Naive thymus-derived CD4-positive, alpha-beta T cell (primary cell): ENCODE measurements around the gene MCM5. TPM values are rescaled to one million over a fixed set of nuclear protein-coding genes. Genes with fewer than 3 reads are reported as not detected.
"Not testable (repeated sequence)": the region's sequence is repeated elsewhere in the genome, so short reads cannot be mapped to it uniquely, and the experiment has no call there.

Source experiments
- ATAC-seq: fragments of 150-1000 bp; cut with Tn5 transposase; 2 replicates; pipeline ENCODE4 v1.10.0; 2021; ENCODE audit warnings: mild to moderate bottlenecking, moderate library complexity
- CTCF ChIA-PET: fragments of 350-600 bp; sonication (Branson Sonifier 250); formaldehyde crosslinking; loops from one replicate; lab custom pipeline; 2021; ENCODE audit warnings: antibody characterized with exemption; lab: Charles Lee
- POLR2A ChIA-PET: fragments of 350-600 bp; sonication (Branson Sonifier 250); formaldehyde crosslinking; loops from one replicate; lab custom pipeline; 2021; ENCODE audit warnings: antibody characterized with exemption, inconsistent platforms; lab: Charles Lee
- DNase-seq, 9 donors: peaks; one replicate each; pipeline versions ENCODE4 v3.0.0 to v3.0.0-alpha.2; 2020 to 2022; ENCODE audit warnings: mixed read lengths in 1 of 9
- H3K27ac ChIP-seq: one replicate; pipeline ENCODE4 v1.7.0; 2013; ENCODE audit warnings: mild to moderate bottlenecking, low read depth, low read length, moderate library complexity
- H3K27me3 ChIP-seq, 2 donors: one replicate each; pipeline ENCODE4 v1.7.0; 2013; ENCODE audit warnings: low read length in 2 of 2, mild to moderate bottlenecking in 2 of 2, moderate library complexity in 2 of 2; ENCODE audit not compliant: control insufficient read depth in 2 of 2, insufficient read depth in 2 of 2
- H3K36me3 ChIP-seq, 3 experiments: 1 replicate in 2 of 3; 2 replicates in 1 of 3; pipeline ENCODE4 v1.7.0; 2013; ENCODE audit warnings: low read length in 3 of 3, mild to moderate bottlenecking in 3 of 3, moderate library complexity in 1 of 3; ENCODE audit not compliant: insufficient read depth in 3 of 3, control insufficient read depth in 2 of 3
- H3K4me1 ChIP-seq, 2 donors: one replicate each; pipeline ENCODE4 v1.7.0; 2013; ENCODE audit warnings: low read length in 2 of 2, mild to moderate bottlenecking in 2 of 2, moderate library complexity in 1 of 2; ENCODE audit not compliant: control insufficient read depth in 2 of 2, insufficient read depth in 2 of 2
- H3K4me3 ChIP-seq: 2 replicates; pipeline ENCODE4 v1.7.0; 2013; ENCODE audit warnings: mild to moderate bottlenecking, low read length
- H3K9me3 ChIP-seq, 3 experiments: 1 replicate in 2 of 3; 2 replicates in 1 of 3; pipeline ENCODE4 v1.7.0; 2013; ENCODE audit warnings: low read length in 3 of 3; ENCODE audit not compliant: control insufficient read depth in 2 of 3
- H3K27ac Mint-ChIP-seq, 9 donors: one replicate each; pipeline ENCODE4 v1.8.0; 2020 to 2022; ENCODE audit warnings: mixed read lengths in 9 of 9, mild to moderate bottlenecking in 8 of 9, moderate library complexity in 5 of 9, inconsistent platforms in 2 of 9
- H3K27me3 Mint-ChIP-seq, 5 donors: one replicate each; pipeline ENCODE4 v1.8.0; 2021 to 2022; ENCODE audit warnings: mixed read lengths in 5 of 5, mild to moderate bottlenecking in 1 of 5
- H3K36me3 Mint-ChIP-seq, 5 donors: one replicate each; pipeline ENCODE4 v1.8.0; 2020 to 2022; ENCODE audit warnings: mixed read lengths in 5 of 5, mild to moderate bottlenecking in 3 of 5, inconsistent platforms in 1 of 5
- H3K4me1 Mint-ChIP-seq, 7 donors: one replicate each; pipeline ENCODE4 v1.8.0; 2020 to 2022; ENCODE audit warnings: mixed read lengths in 7 of 7, mild to moderate bottlenecking in 3 of 7, inconsistent platforms in 1 of 7
- H3K4me3 Mint-ChIP-seq, 10 donors: one replicate each; pipeline ENCODE4 v1.8.0; 2020 to 2022; ENCODE audit warnings: mild to moderate bottlenecking in 10 of 10, mixed read lengths in 10 of 10, moderate library complexity in 6 of 10, inconsistent platforms in 2 of 10
- H3K9me3 Mint-ChIP-seq, 11 donors: one replicate each; pipeline ENCODE4 v1.8.0; 2020 to 2022; ENCODE audit warnings: mixed read lengths in 11 of 11, mild to moderate bottlenecking in 4 of 11, inconsistent platforms in 1 of 11, moderate library complexity in 1 of 11
- intact Hi-C, 2 donors: fragments of 100-400 bp; cut with micrococcal nuclease; formaldehyde crosslinking; loops; one replicate each; pipeline ENCODE4 v1.15.1; 2023
- polyA plus RNA-seq, 2 donors: library from polyadenylated mRNA; unstranded; fragments of 300-500 nt; fragmentation: Illumina TruSeq; gene quantifications; one replicate each; pipeline ENCODE4 v1.2.3, GENCODE V29; 2021
- total RNA-seq, 6 experiments: library from RNA in 5 of 6; stranded (reverse) in 5 of 6; gene quantifications; 1 replicate in 5 of 6; 2 replicates in 1 of 6; pipeline ENCODE4 v1.2.3 and lab custom pipeline; 2021 to 2026

MCM5 gene
- total and polyA plus RNA-seq, 7 experiments from 2014 or later, result 19.7 to 208 (median 37.3) TPM

DNA sequence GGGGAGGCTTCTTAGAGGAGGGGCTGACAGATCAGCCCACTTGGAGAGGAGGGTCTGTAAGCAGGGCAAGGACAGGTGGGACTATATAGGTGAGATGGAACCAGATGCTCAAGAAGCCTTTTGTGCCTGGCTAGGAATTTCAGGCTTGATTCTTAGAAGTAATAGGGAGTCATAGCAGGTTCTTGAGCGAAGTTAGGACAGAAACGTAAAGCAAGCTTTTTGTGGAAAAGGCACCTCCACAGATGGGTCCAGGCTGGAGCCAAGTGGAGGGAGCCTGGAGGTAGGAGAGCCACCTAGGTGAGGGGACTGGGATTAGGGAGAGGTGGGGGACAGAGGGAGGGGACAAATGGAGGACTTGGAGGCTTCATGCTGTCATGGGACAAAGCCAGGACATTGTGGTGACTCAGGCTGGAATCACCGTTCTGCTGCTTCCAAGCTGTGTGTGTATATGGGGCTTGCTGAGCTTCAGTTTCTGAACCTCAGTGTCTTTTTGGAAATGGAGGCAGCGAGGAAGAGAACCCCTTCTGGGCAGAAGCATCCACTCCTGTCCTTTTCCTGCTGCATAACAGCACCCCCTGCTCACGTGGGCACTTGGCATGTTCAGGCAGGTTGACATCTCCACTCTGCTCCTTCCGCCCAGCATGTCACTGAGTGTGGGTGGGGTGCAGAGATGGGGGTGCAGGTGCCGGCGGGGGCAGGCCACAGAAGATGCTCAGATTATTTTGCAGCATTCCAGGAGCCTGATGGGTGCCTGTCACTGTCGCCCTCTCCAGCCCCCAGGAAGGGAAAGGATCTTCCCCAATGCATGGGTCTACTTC, 58.0 kb downstream of the MCM5 start:
- Histone ChIP-seq H3K27ac (no peak overlapping the region), H3K4me1 (no peaks in the 10 kb centered on the region), H3K9me3 (no peaks in the 10 kb centered on the region), H3K36me3 (no peaks in the 10 kb centered on the region), H3K27me3 (no peaks in the 10 kb centered on the region), H3K4me3 (no peak overlapping the region)
- Mint-ChIP-seq H3K36me3 (peaks cover 0 to 2% (median 0%) of the 10 kb centered on the region in 5 donors), H3K27ac (peak overlapping the region in 2 of 9 donors; percentile 19 to 33), H3K4me1 (peaks cover 0 to 1% (median 0%) of the 10 kb centered on the region in 7 donors), H3K4me3 (no peak overlapping the region), H3K27me3 (no peaks in the 10 kb centered on the region), H3K9me3 (peaks cover 0 to 4% (median 0%) of the 10 kb centered on the region in 11 donors)
- ChIA-PET POLR2A (no interaction called here), CTCF (no interaction called here)
- intact Hi-C loops, result no loop called here
- ATAC-seq (no peak), DNase-seq (no peak)

DNA sequence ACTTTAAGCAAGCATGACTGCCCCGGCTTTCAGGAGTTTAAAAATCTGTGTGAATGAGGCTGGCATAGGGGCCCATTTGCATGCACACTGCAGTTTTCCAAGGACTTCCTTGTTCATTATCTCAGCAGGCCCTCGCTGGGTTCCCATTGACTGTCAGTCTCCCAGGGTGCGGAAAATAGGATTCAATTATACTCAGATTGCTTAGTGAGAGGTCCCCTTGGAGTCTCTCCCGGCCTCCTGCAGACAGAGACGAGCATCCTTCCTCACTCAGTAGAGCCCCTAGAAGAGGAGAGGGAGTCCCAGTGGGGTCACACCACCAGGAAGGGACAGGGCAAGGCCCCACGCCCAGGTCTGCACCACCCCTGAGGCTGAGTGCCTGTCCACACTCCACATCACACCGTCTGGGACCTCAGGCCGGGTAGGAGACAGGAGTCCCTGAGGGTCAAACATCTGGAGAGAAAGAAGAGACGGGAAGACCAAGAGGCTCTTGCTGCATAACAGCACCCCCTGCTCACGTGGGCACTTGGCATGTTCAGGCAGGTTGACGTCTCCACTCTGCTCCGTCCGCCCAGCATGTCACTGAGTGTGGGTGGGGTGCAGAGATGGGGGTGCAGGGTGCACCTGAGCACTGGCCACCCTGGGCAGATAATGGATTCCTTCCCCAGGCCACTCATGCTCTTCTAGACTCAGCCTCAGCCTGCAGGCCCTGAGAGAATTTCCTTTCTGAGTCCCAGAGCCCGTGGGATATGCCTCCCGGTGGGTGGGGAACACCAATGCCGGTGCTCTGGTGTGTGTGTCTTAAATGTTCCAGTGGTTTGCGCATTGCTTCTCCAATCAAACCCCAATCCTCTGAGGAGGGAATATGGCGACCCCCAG, 58.8 kb downstream of the MCM5 start:
- Histone ChIP-seq H3K27ac (no peak overlapping the region), H3K36me3 (no peaks in the 10 kb centered on the region), H3K27me3 (no peaks in the 10 kb centered on the region), H3K9me3 (no peaks in the 10 kb centered on the region), H3K4me1 (no peaks in the 10 kb centered on the region), H3K4me3 (no peak overlapping the region)
- ChIA-PET POLR2A (no interaction called here), CTCF (no interaction called here)
- no peaks in the 10 kb centered on the region for H3K27me3 Mint-ChIP-seq
- no peak for DNase-seq
- H3K4me3 Mint-ChIP-seq, result no peak overlapping the region
- peaks cover 0 to 10% (median 4%) of the 10 kb centered on the region in 5 donors for H3K36me3 Mint-ChIP-seq
- intact Hi-C loops, result no loop called here
- H3K27ac Mint-ChIP-seq, result peak overlapping the region in 1 of 9 donors; percentile 65
- H3K9me3 Mint-ChIP-seq, result peaks cover 0 to 7% (median 0%) of the 10 kb centered on the region in 11 donors
- H3K4me1 Mint-ChIP-seq, result no peaks in the 10 kb centered on the region
- ATAC-seq, result no peak

DNA sequence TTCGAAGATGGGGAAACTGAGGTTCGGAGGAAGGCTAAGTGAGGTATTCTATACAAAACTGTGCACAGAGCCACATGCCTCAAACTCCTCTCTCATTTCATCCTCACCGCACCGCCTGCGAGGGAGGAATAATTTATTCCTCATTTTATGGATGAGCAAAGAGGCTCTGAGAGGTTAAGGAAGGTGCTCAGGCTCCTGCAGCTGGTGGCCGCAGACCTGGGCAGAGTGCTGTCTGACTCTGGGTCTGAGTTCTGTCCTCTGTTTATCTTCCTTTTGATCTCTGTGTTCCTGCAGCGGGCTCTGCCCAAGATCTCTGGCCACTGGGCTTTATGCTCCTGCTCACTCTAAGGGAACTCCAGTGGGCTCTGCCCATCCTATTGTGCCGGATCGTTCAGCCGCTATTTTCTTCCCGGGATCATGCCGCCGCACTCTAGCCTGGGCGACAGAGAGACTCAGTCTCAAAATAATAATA, 59.5 kb downstream of the MCM5 start:
- H3K36me3 ChIP-seq, result no peaks in the 10 kb centered on the region
- H3K4me1 Mint-ChIP-seq, result no peaks in the 10 kb centered on the region
- no peak overlapping the region for H3K27ac ChIP-seq
- peaks cover 0 to 7% (median 0%) of the 10 kb centered on the region in 11 donors for H3K9me3 Mint-ChIP-seq
- peaks cover 0 to 11% (median 5%) of the 10 kb centered on the region in 5 donors for H3K36me3 Mint-ChIP-seq
- ATAC-seq, result no peak
- H3K27me3 Mint-ChIP-seq, result no peaks in the 10 kb centered on the region
- no peak for DNase-seq
- ChIA-PET CTCF (no interaction called here), POLR2A (interaction anchor here (0.7 kb wide), 1 partner anchor 36 kb away, joined by 3 read pairs; no protein-coding TSS in a partner anchor)
- no peaks in the 10 kb centered on the region for H3K9me3 ChIP-seq
- H3K27me3 ChIP-seq, result no peaks in the 10 kb centered on the region
- H3K4me1 ChIP-seq, result no peaks in the 10 kb centered on the region
- H3K4me3 Mint-ChIP-seq, result no peak overlapping the region
- intact Hi-C loops, result no loop called here
- H3K4me3 ChIP-seq, result no peak overlapping the region
- no peak overlapping the region for H3K27ac Mint-ChIP-seq

DNA sequence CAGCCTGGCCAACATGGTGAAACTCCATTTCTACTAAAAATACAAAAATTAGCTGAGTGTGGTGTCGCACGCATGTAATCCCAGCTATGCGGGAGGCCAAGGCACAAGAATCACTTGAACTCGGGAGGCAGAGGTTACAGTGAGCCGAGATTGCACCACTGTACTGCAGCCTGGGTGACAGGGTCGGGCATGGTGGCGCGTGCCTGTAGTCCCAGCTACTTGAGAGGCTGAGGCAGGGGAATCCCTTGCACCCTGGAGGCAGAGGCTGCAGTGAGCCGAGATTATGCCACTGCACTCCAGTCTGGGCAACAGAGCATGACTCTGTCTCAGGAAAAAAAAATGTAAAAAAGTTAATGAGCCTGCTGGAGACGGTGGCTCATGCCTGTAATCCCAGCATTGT, 60.0 kb downstream of the MCM5 start:
- POLR2A ChIA-PET, result interaction anchor here (0.7 kb wide), 1 partner anchor 35 kb away, joined by 3 read pairs; no protein-coding TSS in a partner anchor
- DNase-seq, H3K36me3 ChIP-seq, ATAC-seq, H3K27me3 ChIP-seq, H3K4me3 Mint-ChIP-seq, CTCF ChIA-PET, H3K9me3 ChIP-seq, H3K4me1 Mint-ChIP-seq, H3K27ac ChIP-seq, H3K4me1 ChIP-seq, H3K9me3 Mint-ChIP-seq, intact Hi-C loops, H3K27me3 Mint-ChIP-seq, H3K27ac Mint-ChIP-seq, H3K4me3 ChIP-seq: not testable (repeated sequence)
- H3K36me3 Mint-ChIP-seq, result peaks cover 0 to 11% (median 5%) of the 10 kb centered on the region in 5 donors

DNA sequence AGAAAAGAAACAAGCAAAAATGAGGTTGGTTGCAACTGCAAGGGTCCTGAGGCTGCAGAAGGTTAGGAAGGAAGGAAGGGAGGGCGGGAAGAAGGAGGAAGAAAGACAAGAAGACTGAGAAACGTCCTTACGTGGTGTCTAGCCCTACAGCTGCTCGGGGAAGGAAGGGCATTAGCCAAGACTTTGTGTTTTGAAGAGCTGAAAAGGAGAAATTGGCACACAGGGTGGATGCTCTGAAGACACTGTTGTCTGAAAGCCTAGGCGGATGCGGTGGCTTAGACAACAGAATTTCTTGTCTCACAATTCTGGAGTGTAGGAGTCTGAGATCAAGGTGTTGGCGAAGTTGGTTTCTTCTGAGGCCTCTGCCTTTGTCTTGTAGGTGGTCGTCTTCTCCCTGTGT, 60.7 kb downstream of the MCM5 start:
- Mint-ChIP-seq H3K9me3 (peaks cover 0 to 7% (median 0%) of the 10 kb centered on the region in 11 donors), H3K36me3 (peaks cover 0 to 11% (median 5%) of the 10 kb centered on the region in 5 donors), H3K4me1 (no peaks in the 10 kb centered on the region), H3K27ac (no peak overlapping the region), H3K27me3 (no peaks in the 10 kb centered on the region), H3K4me3 (no peak overlapping the region)
- intact Hi-C loops, result no loop called here
- ATAC-seq (no peak), DNase-seq (no peak)
- no peaks in the 10 kb centered on the region for H3K9me3 ChIP-seq
- H3K4me1 ChIP-seq, result no peaks in the 10 kb centered on the region
- no peaks in the 10 kb centered on the region for H3K36me3 ChIP-seq
- POLR2A ChIA-PET, result no interaction called here
- CTCF ChIA-PET, result no interaction called here
- no peaks in the 10 kb centered on the region for H3K27me3 ChIP-seq
- H3K4me3 ChIP-seq, result no peak overlapping the region
- H3K27ac ChIP-seq, result no peak overlapping the region

DNA sequence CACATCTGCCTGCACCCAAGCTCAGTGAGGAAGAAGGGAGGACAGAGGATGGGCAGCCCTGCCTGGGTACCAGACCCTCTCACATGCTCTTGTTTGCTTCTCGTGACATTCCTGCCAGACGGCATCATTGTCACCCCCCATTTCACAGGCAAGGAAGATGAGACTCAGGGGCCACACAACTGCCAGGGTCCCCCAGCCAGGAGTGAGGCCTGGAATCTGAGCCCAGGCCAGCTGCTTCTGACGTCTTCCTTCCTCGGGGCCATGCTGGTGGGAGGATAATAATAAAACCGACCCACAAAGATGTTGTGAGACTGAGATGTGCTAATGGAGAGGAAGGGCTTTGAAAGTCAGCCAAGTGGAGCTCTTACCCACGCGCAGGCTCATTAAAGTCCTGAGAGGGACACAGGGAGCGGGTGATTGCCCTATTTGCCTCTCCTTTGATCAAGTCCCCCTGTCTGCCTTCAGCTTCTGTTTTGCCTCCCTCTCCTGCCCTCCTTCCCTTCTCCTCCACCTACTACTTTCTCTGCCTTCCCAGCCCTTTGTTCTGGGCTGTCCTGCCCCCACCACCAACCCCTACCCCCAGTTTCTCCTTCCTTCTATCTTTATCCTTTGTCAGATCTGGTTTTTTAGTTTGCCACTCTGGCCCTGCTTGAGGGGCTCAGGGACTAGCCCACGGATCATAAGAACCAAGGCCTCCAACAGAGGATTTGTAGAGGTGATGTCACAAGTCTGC, 62.7 kb downstream of the MCM5 start:
- Histone ChIP-seq H3K27me3 (no peaks in the 10 kb centered on the region), H3K4me3 (no peak overlapping the region), H3K4me1 (no peaks in the 10 kb centered on the region), H3K27ac (no peak overlapping the region), H3K9me3 (no peaks in the 10 kb centered on the region), H3K36me3 (no peaks in the 10 kb centered on the region)
- intact Hi-C loops, result no loop called here
- peaks cover 0 to 7% (median 0%) of the 10 kb centered on the region in 11 donors for H3K9me3 Mint-ChIP-seq
- ATAC-seq (no peak), DNase-seq (no peak)
- no peaks in the 10 kb centered on the region for H3K4me1 Mint-ChIP-seq
- H3K27ac Mint-ChIP-seq, result no peak overlapping the region
- H3K4me3 Mint-ChIP-seq, result no peak overlapping the region
- peaks cover 0 to 12% (median 5%) of the 10 kb centered on the region in 5 donors for H3K36me3 Mint-ChIP-seq
- ChIA-PET CTCF (no interaction called here), POLR2A (no interaction called here)
- H3K27me3 Mint-ChIP-seq, result no peaks in the 10 kb centered on the region
